HEK293 (cell line): ENCODE results near the gene JUP.
A peak's percentile ranks its signal among the peaks of the same experiment; 100 is the strongest.

Source experiments
- GLI2 ChIP-seq: fragments of 450-650 bp; formaldehyde crosslinking; IDR thresholded peaks from 2 replicates; pipeline ENCODE4; 2017; ENCODE audit warnings: missing biosample characterization, missing genetic modification characterization, low read depth, borderline replicate concordance
- GLIS1 ChIP-seq: fragments of 450-650 bp; formaldehyde crosslinking; IDR thresholded peaks from 2 replicates; pipeline ENCODE4 v1.5.1; 2016; ENCODE audit warnings: missing biosample characterization, missing genetic modification characterization
- GLIS2 ChIP-seq: fragments of 450-650 bp; formaldehyde crosslinking; IDR thresholded peaks from 2 replicates; pipeline ENCODE4 v1.5.1; 2016; ENCODE audit warnings: missing biosample characterization, missing genetic modification characterization
- HIC1 ChIP-seq: fragments of 450-650 bp; formaldehyde crosslinking; IDR thresholded peaks from 2 replicates; pipeline ENCODE4 v1.5.1; 2016; ENCODE audit warnings: missing biosample characterization, missing genetic modification characterization
- HOXD13 ChIP-seq: sonication (generic); formaldehyde crosslinking; IDR thresholded peaks from 2 replicates; pipeline ENCODE4 v1.8.0; 2022; ENCODE audit warnings: missing genetic modification reagents, borderline replicate concordance
- KLF10 ChIP-seq: fragments of 450-650 bp; IDR thresholded peaks from 2 replicates; pipeline ENCODE4 v1.5.1; 2018; ENCODE audit warnings: missing biosample characterization, mild to moderate bottlenecking, missing genetic modification characterization
- KLF7 ChIP-seq: fragments of 450-650 bp; formaldehyde crosslinking; IDR thresholded peaks from 2 replicates; pipeline ENCODE4 v1.5.1; 2016; ENCODE audit warnings: missing biosample characterization, missing genetic modification characterization, borderline replicate concordance
- OSR2 ChIP-seq: fragments of 450-650 bp; formaldehyde crosslinking; IDR thresholded peaks from 2 replicates; pipeline ENCODE4 v1.5.1; 2016; ENCODE audit warnings: missing biosample characterization, missing genetic modification characterization
- SETDB1 ChIP-seq: IDR thresholded peaks from one replicate; pipeline ENCODE4 v1.6.1; 2017; ENCODE audit warnings: mild to moderate bottlenecking, low read length, moderate library complexity, mixed read lengths; ENCODE audit not compliant: insufficient read length
- SP2 ChIP-seq: fragments of 450-650 bp; formaldehyde crosslinking; IDR thresholded peaks from 2 replicates; pipeline ENCODE4 v1.5.1; 2016; ENCODE audit warnings: missing biosample characterization, missing genetic modification characterization
- TSHZ1 ChIP-seq: fragments of 450-650 bp; formaldehyde crosslinking; IDR thresholded peaks from 2 replicates; pipeline ENCODE4 v1.5.1; 2016; ENCODE audit warnings: missing biosample characterization, missing genetic modification characterization, borderline replicate concordance
- ZBTB21 ChIP-seq: fragments of 450-650 bp; formaldehyde crosslinking; IDR thresholded peaks from 2 replicates; pipeline ENCODE4 v1.5.1; 2017; ENCODE audit warnings: missing biosample characterization, missing genetic modification characterization
- ZBTB44 ChIP-seq: fragments of 450-650 bp; IDR thresholded peaks from 2 replicates; pipeline ENCODE4 v1.5.1; 2018; ENCODE audit warnings: missing biosample characterization, mild to moderate bottlenecking, missing genetic modification characterization
- ZBTB49 ChIP-seq: fragments of 450-650 bp; formaldehyde crosslinking; IDR thresholded peaks from 2 replicates; pipeline ENCODE4 v1.5.1; 2016; ENCODE audit warnings: missing biosample characterization, missing genetic modification characterization, low read depth
- ZNF26 ChIP-seq: fragments of 450-650 bp; formaldehyde crosslinking; IDR thresholded peaks from 2 replicates; pipeline ENCODE4 v1.5.1; 2016; ENCODE audit warnings: missing biosample characterization, missing genetic modification characterization
- ZNF398 ChIP-seq: fragments of 450-650 bp; formaldehyde crosslinking; IDR thresholded peaks from 2 replicates; pipeline ENCODE4 v1.5.1; 2017; ENCODE audit warnings: missing biosample characterization, missing genetic modification characterization
- ZNF473 ChIP-seq: fragments of 450-650 bp; formaldehyde crosslinking; IDR thresholded peaks from 2 replicates; pipeline ENCODE4 v1.5.1; 2017; ENCODE audit warnings: missing biosample characterization, missing genetic modification characterization
- ZNF548 ChIP-seq: fragments of 450-650 bp; formaldehyde crosslinking; IDR thresholded peaks from 2 replicates; pipeline ENCODE4 v1.5.1; 2016; ENCODE audit warnings: missing biosample characterization, missing genetic modification characterization
- ZNF600 ChIP-seq: fragments of 450-650 bp; formaldehyde crosslinking; IDR thresholded peaks from 2 replicates; pipeline ENCODE4 v1.5.1; 2016; ENCODE audit warnings: missing biosample characterization, missing genetic modification characterization
- ZNF670 ChIP-seq: fragments of 450-650 bp; formaldehyde crosslinking; IDR thresholded peaks from 2 replicates; pipeline ENCODE4 v1.5.1; 2016; ENCODE audit warnings: missing biosample characterization, missing genetic modification characterization, low read depth
- ZNF707 ChIP-seq: fragments of 450-650 bp; formaldehyde crosslinking; IDR thresholded peaks from 2 replicates; pipeline ENCODE4 v1.5.1; 2016; ENCODE audit warnings: missing biosample characterization, missing genetic modification characterization
- ZSCAN16 ChIP-seq: fragments of 450-650 bp; formaldehyde crosslinking; IDR thresholded peaks from 2 replicates; pipeline ENCODE4 v1.5.1; 2016; ENCODE audit warnings: missing biosample characterization, missing genetic modification characterization

JUP gene

GRCh38 chr17:41803049-41804020 lies 16.8 kb upstream of the JUP start (continued):
- no peak for TF ChIP-seq ZNF707 (tag by site-specific recombination)
- TF ChIP-seq ZNF473: no peak
- TF ChIP-seq SETDB1: no peak
- peak; percentile 51 for TF ChIP-seq SP2
- TF ChIP-seq ZSCAN16: no peak
- no peak for TF ChIP-seq GLI2
- TF ChIP-seq TSHZ1 (tag by site-specific recombination): no peak
- no peak for TF ChIP-seq KLF7
- no peak for TF ChIP-seq ZNF670 (tag by site-specific recombination)
- TF ChIP-seq HOXD13 (CRISPR knock-in tag): no peak
- no peak for TF ChIP-seq ZBTB44
- no peak for TF ChIP-seq KLF10 (tag by site-specific recombination)
- TF ChIP-seq ZBTB21 (tag by site-specific recombination): no peak
- TF ChIP-seq ZNF398: no peak
- TF ChIP-seq ZNF548 (tag by site-specific recombination): no peak
- 0 out of 2 replicates have a peak, but pooled peaks have one; percentile 53 for TF ChIP-seq HIC1 (tag by site-specific recombination)
- peak; percentile 44 for TF ChIP-seq GLIS2 (tag by site-specific recombination)
- TF ChIP-seq ZNF26 (tag by site-specific recombination): no peak
- no peak for TF ChIP-seq OSR2 (tag by site-specific recombination)
- no peak for TF ChIP-seq ZBTB49 (tag by site-specific recombination)
- TF ChIP-seq GLIS1: peak; percentile 90
- TF ChIP-seq ZNF600 (tag by site-specific recombination): peak; percentile 51; the same call in 1 of the 2 replicates
